ENCODE data around the gene PRSS50. TPM values are rescaled to one million over a fixed set of nuclear protein-coding genes. Genes with fewer than 3 reads are reported as not detected.

The PRSS50 gene
- total and polyA plus RNA-seq, 3 donors from 2014 or later: 0.92 to 6.2 (median 3.8) TPM

GRCh38 chr3:46669191-46669999, 48.3 kb downstream of the PRSS50 start:
- TF ChIP-seq, protein P1, sequence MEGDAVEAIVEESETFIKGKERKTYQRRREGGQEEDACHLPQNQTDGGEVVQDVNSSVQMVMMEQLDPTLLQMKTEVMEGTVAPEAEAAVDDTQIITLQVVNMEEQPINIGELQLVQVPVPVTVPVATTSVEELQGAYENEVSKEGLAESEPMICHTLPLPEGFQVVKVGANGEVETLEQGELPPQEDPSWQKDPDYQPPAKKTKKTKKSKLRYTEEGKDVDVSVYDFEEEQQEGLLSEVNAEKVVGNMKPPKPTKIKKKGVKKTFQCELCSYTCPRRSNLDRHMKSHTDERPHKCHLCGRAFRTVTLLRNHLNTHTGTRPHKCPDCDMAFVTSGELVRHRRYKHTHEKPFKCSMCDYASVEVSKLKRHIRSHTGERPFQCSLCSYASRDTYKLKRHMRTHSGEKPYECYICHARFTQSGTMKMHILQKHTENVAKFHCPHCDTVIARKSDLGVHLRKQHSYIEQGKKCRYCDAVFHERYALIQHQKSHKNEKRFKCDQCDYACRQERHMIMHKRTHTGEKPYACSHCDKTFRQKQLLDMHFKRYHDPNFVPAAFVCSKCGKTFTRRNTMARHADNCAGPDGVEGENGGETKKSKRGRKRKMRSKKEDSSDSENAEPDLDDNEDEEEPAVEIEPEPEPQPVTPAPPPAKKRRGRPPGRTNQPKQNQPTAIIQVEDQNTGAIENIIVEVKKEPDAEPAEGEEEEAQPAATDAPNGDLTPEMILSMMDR (IDR thresholded peaks at IDR 0.05): no peak
- no peak for TF ChIP-seq POLR2A (IDR thresholded peaks at IDR 0.05)
- DNase-seq: no peak
- Histone ChIP-seq H3K4me1 (no peaks in the 10 kb centered on the region), H3K9me3 (no peaks in the 10 kb centered on the region), H3K36me3 (ENCODE audit: low read depth, missing control alignments) (no peaks in the 10 kb centered on the region), H3K27me3 (no peaks in the 10 kb centered on the region), H3K4me3 (no peak overlapping the region), H3K27ac (no peak overlapping the region)
- 73 to 78% methylated on average over 6 to 9 of the region's 9 CpGs for WGBS, 2 donors
- intact Hi-C loops (cut with DNase I; ENCODE audit: low total_unique reads): no loop called here

DNA sequence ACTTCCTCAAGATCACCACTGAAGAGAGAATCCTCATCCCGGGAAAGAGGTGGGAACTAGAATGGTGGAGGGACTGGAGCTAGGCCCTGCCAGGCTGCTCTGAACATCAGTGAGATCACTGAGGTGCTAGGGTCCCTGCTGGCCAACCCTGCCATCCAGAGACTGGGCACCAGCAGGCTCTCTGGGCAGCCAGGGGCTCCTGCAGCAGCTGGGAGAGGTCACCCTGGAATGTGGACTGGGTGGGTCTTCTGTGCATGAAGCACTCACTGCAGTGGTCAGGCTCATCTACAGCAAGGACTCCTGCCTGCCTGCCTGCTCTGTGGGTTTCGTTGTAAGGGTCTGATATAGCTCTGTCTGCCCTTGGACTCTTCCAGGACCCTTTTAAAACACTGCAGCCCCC, 49.1 kb downstream of the PRSS50 start:
- intact Hi-C loops (cut with DNase I; ENCODE audit: low total_unique reads): no loop called here
- Histone ChIP-seq H3K4me1 (no peaks in the 10 kb centered on the region), H3K4me3 (no peak overlapping the region), H3K27me3 (no peaks in the 10 kb centered on the region), H3K27ac (no peak overlapping the region), H3K36me3 (ENCODE audit: low read depth, missing control alignments) (no peaks in the 10 kb centered on the region), H3K9me3 (no peaks in the 10 kb centered on the region)
- WGBS, 2 donors: 84 to 92% methylated on average over 2 of the region's 2 CpGs
- no peak for TF ChIP-seq POLR2A (IDR thresholded peaks at IDR 0.05)
- TF ChIP-seq, protein P1 (IDR thresholded peaks at IDR 0.05): no peak
- no peak for DNase-seq

- intact Hi-C loops (cut with DNase I; ENCODE audit: low total_unique reads): no loop called here
- Histone ChIP-seq H3K27ac (no peak overlapping the region), H3K4me1 (no peaks in the 10 kb centered on the region), H3K36me3 (ENCODE audit: low read depth, missing control alignments) (no peaks in the 10 kb centered on the region), H3K9me3 (no peaks in the 10 kb centered on the region), H3K4me3 (no peak overlapping the region), H3K27me3 (no peaks in the 10 kb centered on the region)
- 72 to 73% methylated on average over 8 of the region's 8 CpGs for WGBS, 2 donors
- DNase-seq: no peak
- no peak for TF ChIP-seq POLR2A (IDR thresholded peaks at IDR 0.05)
- TF ChIP-seq, protein P1 (IDR thresholded peaks at IDR 0.05): no peak
Measured at GRCh38 chr3:46668116-46668515, 49.6 kb downstream of the PRSS50 start.

- intact Hi-C loops (cut with DNase I; ENCODE audit: low total_unique reads): no loop called here
- no peaks in the 10 kb centered on the region for H3K27me3 ChIP-seq
- H3K4me1 ChIP-seq: no peaks in the 10 kb centered on the region
- H3K27ac ChIP-seq: no peak overlapping the region
- H3K9me3 ChIP-seq: no peaks in the 10 kb centered on the region
- 98% methylated on average over 9 of the region's 9 CpGs for WGBS, 2 donors
- DNase-seq: no peak
- TF ChIP-seq POLR2A (IDR thresholded peaks at IDR 0.05): no peak
- TF ChIP-seq, protein P1 (IDR thresholded peaks at IDR 0.05): no peak
- no peak overlapping the region for H3K4me3 ChIP-seq
- H3K36me3 ChIP-seq (ENCODE audit: low read depth, missing control alignments): no peaks in the 10 kb centered on the region
Measured at GRCh38 chr3:46667657-46668056, 50.0 kb downstream of the PRSS50 start.
